ENCODE results near the gene HOXC13. TPM values are rescaled to one million over a fixed set of nuclear protein-coding genes. Genes with fewer than 3 reads are reported as not detected.

Gene HOXC13
- total RNA-seq, 1 experiment from 2014 or later, result 93.5 TPM

GRCh38 chr12:53993162-53994008 lies 54.8 kb downstream of the HOXC13 start:
- Histone ChIP-seq H3K4me1 (ENCODE audit: control insufficient read depth, insufficient read depth, low read length) (peaks cover 18% of the 10 kb centered on the region), H3K4me3 (ENCODE audit: low read depth in 2 of 2, low read length in 2 of 2) (peak overlapping the region; percentile 66 to 67), H3K27me3 (ENCODE audit: control insufficient read depth, insufficient read depth, low read length) (no peaks in the 10 kb centered on the region), H3K27ac (ENCODE audit: low read length) (peak overlapping the region; percentile 99), H3K9me3 (ENCODE audit: control insufficient read depth, insufficient read depth, low read depth, low read length) (no peaks in the 10 kb centered on the region), H3K36me3 (ENCODE audit: control insufficient read depth, insufficient read depth, low read length) (no peaks in the 10 kb centered on the region; the same call in 1 of the 2 replicates)
- no peak for DNase-seq (ENCODE audit: low read depth, low spot score)
- no peak; the same call in 1 of the 2 replicates for TF ChIP-seq POLR2AphosphoS5 (IDR thresholded peaks at IDR 0.05; ENCODE audit: low read depth, low read length)
- TF ChIP-seq, protein P1, sequence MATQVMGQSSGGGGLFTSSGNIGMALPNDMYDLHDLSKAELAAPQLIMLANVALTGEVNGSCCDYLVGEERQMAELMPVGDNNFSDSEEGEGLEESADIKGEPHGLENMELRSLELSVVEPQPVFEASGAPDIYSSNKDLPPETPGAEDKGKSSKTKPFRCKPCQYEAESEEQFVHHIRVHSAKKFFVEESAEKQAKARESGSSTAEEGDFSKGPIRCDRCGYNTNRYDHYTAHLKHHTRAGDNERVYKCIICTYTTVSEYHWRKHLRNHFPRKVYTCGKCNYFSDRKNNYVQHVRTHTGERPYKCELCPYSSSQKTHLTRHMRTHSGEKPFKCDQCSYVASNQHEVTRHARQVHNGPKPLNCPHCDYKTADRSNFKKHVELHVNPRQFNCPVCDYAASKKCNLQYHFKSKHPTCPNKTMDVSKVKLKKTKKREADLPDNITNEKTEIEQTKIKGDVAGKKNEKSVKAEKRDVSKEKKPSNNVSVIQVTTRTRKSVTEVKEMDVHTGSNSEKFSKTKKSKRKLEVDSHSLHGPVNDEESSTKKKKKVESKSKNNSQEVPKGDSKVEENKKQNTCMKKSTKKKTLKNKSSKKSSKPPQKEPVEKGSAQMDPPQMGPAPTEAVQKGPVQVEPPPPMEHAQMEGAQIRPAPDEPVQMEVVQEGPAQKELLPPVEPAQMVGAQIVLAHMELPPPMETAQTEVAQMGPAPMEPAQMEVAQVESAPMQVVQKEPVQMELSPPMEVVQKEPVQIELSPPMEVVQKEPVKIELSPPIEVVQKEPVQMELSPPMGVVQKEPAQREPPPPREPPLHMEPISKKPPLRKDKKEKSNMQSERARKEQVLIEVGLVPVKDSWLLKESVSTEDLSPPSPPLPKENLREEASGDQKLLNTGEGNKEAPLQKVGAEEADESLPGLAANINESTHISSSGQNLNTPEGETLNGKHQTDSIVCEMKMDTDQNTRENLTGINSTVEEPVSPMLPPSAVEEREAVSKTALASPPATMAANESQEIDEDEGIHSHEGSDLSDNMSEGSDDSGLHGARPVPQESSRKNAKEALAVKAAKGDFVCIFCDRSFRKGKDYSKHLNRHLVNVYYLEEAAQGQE (IDR thresholded peaks at IDR 0.05; ENCODE audit: insufficient read depth in 1 of 2, low read depth in 2 of 2, low read length in 1 of 2), result no peak
- no peak for TF ChIP-seq TCF7L2 (IDR thresholded peaks at IDR 0.05; ENCODE audit: low read depth, low read length)
- TF ChIP-seq, protein P2, sequence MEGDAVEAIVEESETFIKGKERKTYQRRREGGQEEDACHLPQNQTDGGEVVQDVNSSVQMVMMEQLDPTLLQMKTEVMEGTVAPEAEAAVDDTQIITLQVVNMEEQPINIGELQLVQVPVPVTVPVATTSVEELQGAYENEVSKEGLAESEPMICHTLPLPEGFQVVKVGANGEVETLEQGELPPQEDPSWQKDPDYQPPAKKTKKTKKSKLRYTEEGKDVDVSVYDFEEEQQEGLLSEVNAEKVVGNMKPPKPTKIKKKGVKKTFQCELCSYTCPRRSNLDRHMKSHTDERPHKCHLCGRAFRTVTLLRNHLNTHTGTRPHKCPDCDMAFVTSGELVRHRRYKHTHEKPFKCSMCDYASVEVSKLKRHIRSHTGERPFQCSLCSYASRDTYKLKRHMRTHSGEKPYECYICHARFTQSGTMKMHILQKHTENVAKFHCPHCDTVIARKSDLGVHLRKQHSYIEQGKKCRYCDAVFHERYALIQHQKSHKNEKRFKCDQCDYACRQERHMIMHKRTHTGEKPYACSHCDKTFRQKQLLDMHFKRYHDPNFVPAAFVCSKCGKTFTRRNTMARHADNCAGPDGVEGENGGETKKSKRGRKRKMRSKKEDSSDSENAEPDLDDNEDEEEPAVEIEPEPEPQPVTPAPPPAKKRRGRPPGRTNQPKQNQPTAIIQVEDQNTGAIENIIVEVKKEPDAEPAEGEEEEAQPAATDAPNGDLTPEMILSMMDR (IDR thresholded peaks at IDR 0.05), result no peak
- POLR2A ChIA-PET, result interaction anchor here (0.6 kb wide), 2 partner anchors 11 to 55 kb away, joined by 4 to 5 read pairs; partner anchors contain the start of gene HOXC13
- CTCF ChIA-PET, result interaction anchor here (1.2 kb wide), 1 partner anchor 11 kb away, joined by 3 read pairs; no protein-coding TSS in a partner anchor
- BruUV-seq (replicated peaks), result no TSS peak
- intact Hi-C loops (cut with micrococcal nuclease; ENCODE audit: unreplicated experiment), result loop anchor here (10.0 kb wide), 1 partner anchor 609 kb away; the partner anchor contains the start of gene SP1
- ATAC-seq, result no peak
- in situ Hi-C loops (cut with HindIII; ENCODE audit: low pct_unique_long_range_greater_than_20kb, low sequenced_read_pairs), result no loop called here

- TF ChIP-seq, protein P2 (IDR thresholded peaks at IDR 0.05), result no peak
- TF ChIP-seq SIN3A (IDR thresholded peaks at IDR 0.05; ENCODE audit: borderline replicate concordance, insufficient read depth, low read depth, low read length) (peak; percentile 34; the same call in 1 of the 2 replicates), POLR2AphosphoS5 (IDR thresholded peaks at IDR 0.05; ENCODE audit: low read depth, low read length) (no peak), TCF7L2 (IDR thresholded peaks at IDR 0.05; ENCODE audit: low read depth, low read length) (no peak)
- TF ChIP-seq, protein P1 (IDR thresholded peaks at IDR 0.05; ENCODE audit: insufficient read depth in 1 of 2, low read depth in 2 of 2, low read length in 1 of 2), result no peak
- DNase-seq (ENCODE audit: low read depth, low spot score), result no peak
- Histone ChIP-seq H3K4me1 (ENCODE audit: control insufficient read depth, insufficient read depth, low read length) (peaks cover 12% of the 10 kb centered on the region), H3K27ac (ENCODE audit: low read length) (peak overlapping the region; percentile 99), H3K36me3 (ENCODE audit: control insufficient read depth, insufficient read depth, low read length) (no peaks in the 10 kb centered on the region; the same call in 1 of the 2 replicates), H3K9me3 (ENCODE audit: control insufficient read depth, insufficient read depth, low read depth, low read length) (no peaks in the 10 kb centered on the region), H3K4me3 (ENCODE audit: low read depth in 2 of 2, low read length in 2 of 2) (peak overlapping the region; percentile 66 to 67), H3K27me3 (ENCODE audit: control insufficient read depth, insufficient read depth, low read length) (no peaks in the 10 kb centered on the region)
- ChIA-PET CTCF (no interaction called here), POLR2A (interaction anchor here (0.6 kb wide), 1 partner anchor 11 kb away, joined by 5 read pairs; no protein-coding TSS in a partner anchor)
- in situ Hi-C loops (cut with HindIII; ENCODE audit: low pct_unique_long_range_greater_than_20kb, low sequenced_read_pairs) (no loop called here), intact Hi-C loops (cut with micrococcal nuclease; ENCODE audit: unreplicated experiment) (loop anchor here (10.0 kb wide), 1 partner anchor 609 kb away; the partner anchor contains the start of gene SP1)
- ATAC-seq, result no peak
- no TSS peak for BruUV-seq (replicated peaks)
Observed at GRCh38 chr12:53994009-53994263, 55.3 kb downstream of the HOXC13 start.

Measured in Panc1 (cell line).